ENCODE results near the gene SVIL.

GRCh38 chr10:29455095-29455494, 179.7 kb downstream of the SVIL start:
- no peak for TF ChIP-seq EZH2 (IDR thresholded peaks at IDR 0.05)
- TF ChIP-seq POLR2AphosphoS5 (IDR thresholded peaks at IDR 0.05; ENCODE audit: borderline replicate concordance, low read depth, low read length) = no peak
